ENCODE data around the gene ZFYVE21. TPM values are rescaled to one million over a fixed set of nuclear protein-coding genes. Genes with fewer than 3 reads are reported as not detected.

Gene ZFYVE21
- total RNA-seq, 6 experiments from 2014 or later, result 40.9 to 47.7 (median 42.1) TPM

GRCh38 chr14:103749452-103749851, 33.8 kb downstream of the ZFYVE21 start:
- H3K4me1 Mint-ChIP-seq (ENCODE audit: low read depth), result peaks cover 17% of the 10 kb centered on the region
- H3K36me3 Mint-ChIP-seq (ENCODE audit: low read depth), result no peaks in the 10 kb centered on the region
- no peak for TF ChIP-seq CTCF (IDR thresholded peaks at IDR 0.05)
- no peaks in the 10 kb centered on the region for H3K27me3 Mint-ChIP-seq (ENCODE audit: insufficient read depth)
- no peak for DNase-seq
- H3K9me3 Mint-ChIP-seq, result no peaks in the 10 kb centered on the region
- H3K27ac Mint-ChIP-seq, result no peak overlapping the region
- no peak overlapping the region for H3K4me3 Mint-ChIP-seq

- no peak for TF ChIP-seq CTCF (IDR thresholded peaks at IDR 0.05)
- H3K9me3 Mint-ChIP-seq, result no peaks in the 10 kb centered on the region
- H3K4me1 Mint-ChIP-seq (ENCODE audit: low read depth), result peaks cover 17% of the 10 kb centered on the region
- H3K27ac Mint-ChIP-seq, result no peak overlapping the region
- no peak overlapping the region for H3K4me3 Mint-ChIP-seq
- DNase-seq, result no peak
- H3K36me3 Mint-ChIP-seq (ENCODE audit: low read depth), result no peaks in the 10 kb centered on the region
- H3K27me3 Mint-ChIP-seq (ENCODE audit: insufficient read depth), result no peaks in the 10 kb centered on the region
These were observed 34.2 kb downstream of the ZFYVE21 start for GRCh38 chr14:103749860-103750259.

- no peaks in the 10 kb centered on the region for H3K9me3 Mint-ChIP-seq
- DNase-seq, result no peak
- H3K27me3 Mint-ChIP-seq (ENCODE audit: insufficient read depth), result no peaks in the 10 kb centered on the region
- H3K27ac Mint-ChIP-seq, result no peak overlapping the region
- no peak for TF ChIP-seq CTCF (IDR thresholded peaks at IDR 0.05)
- H3K36me3 Mint-ChIP-seq (ENCODE audit: low read depth), result no peaks in the 10 kb centered on the region
- no peak overlapping the region for H3K4me3 Mint-ChIP-seq
- peaks cover 8% of the 10 kb centered on the region for H3K4me1 Mint-ChIP-seq (ENCODE audit: low read depth)
These were observed 38.2 kb downstream of the ZFYVE21 start for GRCh38 chr14:103753774-103754173.

- no peaks in the 10 kb centered on the region for H3K4me1 Mint-ChIP-seq (ENCODE audit: low read depth)
- H3K4me3 Mint-ChIP-seq, result no peak overlapping the region
- no peaks in the 10 kb centered on the region for H3K27me3 Mint-ChIP-seq (ENCODE audit: insufficient read depth)
- DNase-seq, result no peak
- H3K36me3 Mint-ChIP-seq (ENCODE audit: low read depth), result no peaks in the 10 kb centered on the region
- no peaks in the 10 kb centered on the region for H3K9me3 Mint-ChIP-seq
- no peak overlapping the region for H3K27ac Mint-ChIP-seq
- TF ChIP-seq CTCF (IDR thresholded peaks at IDR 0.05), result no peak
These were observed 39.5 kb downstream of the ZFYVE21 start for GRCh38 chr14:103755060-103755459.

- peaks cover 13% of the 10 kb centered on the region for H3K4me1 Mint-ChIP-seq (ENCODE audit: low read depth)
- TF ChIP-seq CTCF (IDR thresholded peaks at IDR 0.05), result no peak
- no peak overlapping the region for H3K4me3 Mint-ChIP-seq
- H3K9me3 Mint-ChIP-seq, result no peaks in the 10 kb centered on the region
- H3K27me3 Mint-ChIP-seq (ENCODE audit: insufficient read depth), result no peaks in the 10 kb centered on the region
- DNase-seq, result no peak
- no peaks in the 10 kb centered on the region for H3K36me3 Mint-ChIP-seq (ENCODE audit: low read depth)
- H3K27ac Mint-ChIP-seq, result no peak overlapping the region
These were observed 42.6 kb downstream of the ZFYVE21 start for GRCh38 chr14:103758059-103758776.

All from HFFc6 (cell line).